Upper lobe of left lung (tissue), 6 donors: ENCODE measurements around the gene CD2AP. TPM values are rescaled to one million over a fixed set of nuclear protein-coding genes. Genes with fewer than 3 reads are reported as not detected.

Source experiments
- ATAC-seq, 2 donors: fragments of 200-7000 bp; cut with Tn5 transposase; one replicate each; pipeline ENCODE4 v1.9.1; 2022; ENCODE audit warnings: mild to moderate bottlenecking in 2 of 2, moderate library complexity in 2 of 2; ENCODE audit not compliant: low FRiP score in 2 of 2
- DNase-seq, 2 donors: peaks; one replicate each; pipeline ENCODE4 v3.0.0-alpha.2; 2019 to 2020
- H3K27ac ChIP-seq, 4 donors: fragments of 200-600 bp; sonication (generic); one replicate each; pipeline ENCODE4 v1.5.1; 2016 to 2019
- H3K27me3 ChIP-seq, 4 donors: fragments of 200-600 bp; sonication (generic); one replicate each; pipeline ENCODE4 v1.5.1; 2017 to 2019
- H3K36me3 ChIP-seq, 4 donors: fragments of 200-600 bp; sonication (generic); one replicate each; pipeline ENCODE4 v1.5.1; 2016 to 2019
- H3K4me1 ChIP-seq, 4 donors: fragments of 200-600 bp; sonication (generic); one replicate each; pipeline ENCODE4 v1.5.1; 2018 to 2019
- H3K4me3 ChIP-seq, 4 donors: fragments of 200-600 bp; sonication (generic); one replicate each; pipeline ENCODE4 v1.5.1; 2017 to 2019; ENCODE audit warnings: mild to moderate bottlenecking in 2 of 4, moderate library complexity in 1 of 4
- H3K9me3 ChIP-seq, 4 donors: fragments of 200-600 bp; sonication (generic); one replicate each; pipeline ENCODE4 v1.5.1; 2018 to 2019
- CTCF ChIP-seq, 6 experiments: fragments of 450-650 bp in 4 of 6; fragments of 200-600 bp in 2 of 6; sonication (generic) in 2 of 6; IDR thresholded peaks; one replicate each; pipeline ENCODE4 v1.5.1; 2016 to 2019; ENCODE audit warnings: antibody characterized with exemption in 6 of 6
- EP300 ChIP-seq, 4 donors: sonication (generic); formaldehyde crosslinking; IDR thresholded peaks; one replicate each; pipeline ENCODE4 v1.5.1; 2017; ENCODE audit warnings: antibody characterized with exemption in 4 of 4, control low read depth in 2 of 4
- POLR2A ChIP-seq, 4 donors: fragments of 450-650 bp; IDR thresholded peaks; one replicate each; pipeline ENCODE4 v1.5.1; 2016 to 2017; ENCODE audit warnings: antibody characterized with exemption in 4 of 4, mild to moderate bottlenecking in 2 of 4
- POLR2AphosphoS5 ChIP-seq, 2 donors: sonication (generic); formaldehyde crosslinking; IDR thresholded peaks; one replicate each; pipeline ENCODE4 v1.5.1; 2017; ENCODE audit warnings: antibody characterized with exemption in 2 of 2
- WGBS, 2 donors: methylation state at CpG; one replicate each; pipeline ENCODE4 v1.1.5; 2017 to 2018; 5-methylcytosine and 5-hydroxymethylcytosine counted together
- total RNA-seq, 6 donors: library from RNA; depleted of rRNA in 4 of 6; stranded (reverse); fragments of >200 nt in 4 of 6; gene quantifications; one replicate each; pipeline versions ENCODE4 v1.1.0 to v1.2.1, GENCODE V29; 2016 to 2021
- donor health status: DM: no; HTN: no; CAD: no; lungs with moderate emphysema.
- donor health status: DM: no; HTN: yes; CAD: no; lungs with severe emphysema.

The CD2AP gene
- total RNA-seq, 6 donors from 2014 or later, result 22.0 to 86.5 (median 29.3) TPM

- no peak overlapping the region for H3K4me3 ChIP-seq
- H3K27me3 ChIP-seq, result no peaks in the 10 kb centered on the region
- TF ChIP-seq POLR2AphosphoS5 (IDR thresholded peaks at IDR 0.05) (no peak), POLR2A (IDR thresholded peaks at IDR 0.05) (no peak), CTCF (IDR thresholded peaks at IDR 0.05) (no peak), EP300 (IDR thresholded peaks at IDR 0.05) (no peak)
- H3K4me1 ChIP-seq, result peaks cover 0 to 23% (median 11%) of the 10 kb centered on the region in 4 donors
- no peak for DNase-seq
- H3K9me3 ChIP-seq, result no peaks in the 10 kb centered on the region
- 57 to 61% methylated on average over 3 of the region's 3 CpGs for WGBS, 2 donors
- H3K27ac ChIP-seq, result no peak overlapping the region
- H3K36me3 ChIP-seq, result peaks cover 0 to 6% (median 0%) of the 10 kb centered on the region in 4 donors
- no peak for ATAC-seq
Measured at GRCh38 chr6:47524136-47524845, 46.7 kb downstream of the CD2AP start.

- 71 to 72% methylated on average over 2 of the region's 2 CpGs for WGBS, 2 donors
- Histone ChIP-seq H3K27ac (no peak overlapping the region), H3K4me1 (peaks cover 0 to 24% (median 11%) of the 10 kb centered on the region in 4 donors), H3K36me3 (peaks cover 0 to 6% (median 0%) of the 10 kb centered on the region in 4 donors), H3K9me3 (no peaks in the 10 kb centered on the region), H3K4me3 (no peak overlapping the region), H3K27me3 (no peaks in the 10 kb centered on the region)
- DNase-seq (no peak), ATAC-seq (no peak)
- no peak for TF ChIP-seq EP300 (IDR thresholded peaks at IDR 0.05)
- TF ChIP-seq POLR2AphosphoS5 (IDR thresholded peaks at IDR 0.05), result no peak
- TF ChIP-seq CTCF (IDR thresholded peaks at IDR 0.05), result no peak
- no peak for TF ChIP-seq POLR2A (IDR thresholded peaks at IDR 0.05)
Measured at GRCh38 chr6:47525330-47526057, 47.9 kb downstream of the CD2AP start.

- H3K36me3 ChIP-seq, result peaks cover 0 to 6% (median 0%) of the 10 kb centered on the region in 4 donors
- no peaks in the 10 kb centered on the region for H3K9me3 ChIP-seq
- DNase-seq (no peak), ATAC-seq (no peak)
- no peaks in the 10 kb centered on the region for H3K27me3 ChIP-seq
- no peak overlapping the region for H3K4me3 ChIP-seq
- TF ChIP-seq POLR2A (IDR thresholded peaks at IDR 0.05), result no peak
- no peak overlapping the region for H3K27ac ChIP-seq
- peaks cover 0 to 24% (median 11%) of the 10 kb centered on the region in 4 donors for H3K4me1 ChIP-seq
Measured at GRCh38 chr6:47527274-47527673, 49.7 kb downstream of the CD2AP start.

- DNase-seq (no peak), ATAC-seq (no peak)
- WGBS, 2 donors, result 70 to 72% methylated on average over 5 of the region's 5 CpGs
- peaks cover 0 to 14% (median 7%) of the 10 kb centered on the region in 4 donors for H3K4me1 ChIP-seq
- no peak overlapping the region for H3K4me3 ChIP-seq
- peaks cover 0 to 16% (median 0%) of the 10 kb centered on the region in 4 donors for H3K36me3 ChIP-seq
- H3K27ac ChIP-seq, result no peak overlapping the region
- TF ChIP-seq POLR2AphosphoS5 (IDR thresholded peaks at IDR 0.05) (no peak), EP300 (IDR thresholded peaks at IDR 0.05) (no peak), CTCF (IDR thresholded peaks at IDR 0.05) (no peak), POLR2A (IDR thresholded peaks at IDR 0.05) (no peak)
- no peaks in the 10 kb centered on the region for H3K27me3 ChIP-seq
- no peaks in the 10 kb centered on the region for H3K9me3 ChIP-seq
Measured at GRCh38 chr6:47529734-47530133, 52.1 kb downstream of the CD2AP start.

- Histone ChIP-seq H3K27ac (no peak overlapping the region), H3K4me3 (no peak overlapping the region), H3K4me1 (peaks cover 0 to 8% (median 0%) of the 10 kb centered on the region in 4 donors), H3K27me3 (no peaks in the 10 kb centered on the region), H3K36me3 (peaks cover 0 to 15% (median 0%) of the 10 kb centered on the region in 4 donors), H3K9me3 (no peaks in the 10 kb centered on the region)
- DNase-seq, result no peak
- ATAC-seq, result no peak
- 77 to 82% methylated on average over 1 of the region's 1 CpG for WGBS, 2 donors
- TF ChIP-seq POLR2AphosphoS5 (IDR thresholded peaks at IDR 0.05) (no peak), EP300 (IDR thresholded peaks at IDR 0.05) (no peak), POLR2A (IDR thresholded peaks at IDR 0.05) (no peak), CTCF (IDR thresholded peaks at IDR 0.05) (no peak)
Measured at GRCh38 chr6:47532981-47533585, 55.5 kb downstream of the CD2AP start.
